ENCODE measurements around the gene HDX. TPM values are rescaled to one million over a fixed set of nuclear protein-coding genes. Genes with fewer than 3 reads are reported as not detected.

The HDX gene
- total RNA-seq, 1 donor from 2014 or later: 1.8 TPM

DNA sequence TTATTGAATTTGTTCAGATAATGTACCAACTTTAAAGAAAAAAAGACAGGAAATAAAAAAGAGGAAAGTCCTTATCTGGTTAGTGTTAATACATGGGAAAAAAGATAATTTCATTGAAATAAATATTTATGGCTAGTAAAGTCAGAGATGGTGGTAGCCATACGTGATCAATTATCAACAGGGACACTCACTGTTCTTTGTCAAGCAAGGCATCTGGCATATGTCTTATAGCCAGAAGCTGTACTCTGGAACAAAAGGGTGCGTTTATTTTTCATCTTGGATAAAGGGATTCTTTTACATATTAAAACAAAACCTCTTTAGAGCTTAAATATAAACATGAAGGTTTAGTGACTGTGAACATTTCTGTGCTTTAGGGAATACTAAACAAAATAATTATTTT is 26.7 kb downstream of the HDX start:
- TF ChIP-seq, protein P1, sequence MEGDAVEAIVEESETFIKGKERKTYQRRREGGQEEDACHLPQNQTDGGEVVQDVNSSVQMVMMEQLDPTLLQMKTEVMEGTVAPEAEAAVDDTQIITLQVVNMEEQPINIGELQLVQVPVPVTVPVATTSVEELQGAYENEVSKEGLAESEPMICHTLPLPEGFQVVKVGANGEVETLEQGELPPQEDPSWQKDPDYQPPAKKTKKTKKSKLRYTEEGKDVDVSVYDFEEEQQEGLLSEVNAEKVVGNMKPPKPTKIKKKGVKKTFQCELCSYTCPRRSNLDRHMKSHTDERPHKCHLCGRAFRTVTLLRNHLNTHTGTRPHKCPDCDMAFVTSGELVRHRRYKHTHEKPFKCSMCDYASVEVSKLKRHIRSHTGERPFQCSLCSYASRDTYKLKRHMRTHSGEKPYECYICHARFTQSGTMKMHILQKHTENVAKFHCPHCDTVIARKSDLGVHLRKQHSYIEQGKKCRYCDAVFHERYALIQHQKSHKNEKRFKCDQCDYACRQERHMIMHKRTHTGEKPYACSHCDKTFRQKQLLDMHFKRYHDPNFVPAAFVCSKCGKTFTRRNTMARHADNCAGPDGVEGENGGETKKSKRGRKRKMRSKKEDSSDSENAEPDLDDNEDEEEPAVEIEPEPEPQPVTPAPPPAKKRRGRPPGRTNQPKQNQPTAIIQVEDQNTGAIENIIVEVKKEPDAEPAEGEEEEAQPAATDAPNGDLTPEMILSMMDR (conservative IDR thresholded peaks at IDR 0.05; ENCODE audit: low read depth, low read length): no peak
- no peak overlapping the region for H3K4me3 ChIP-seq (ENCODE audit: low read depth, low read length)
- no peak for DNase-seq (ENCODE audit: low read depth)

DNA sequence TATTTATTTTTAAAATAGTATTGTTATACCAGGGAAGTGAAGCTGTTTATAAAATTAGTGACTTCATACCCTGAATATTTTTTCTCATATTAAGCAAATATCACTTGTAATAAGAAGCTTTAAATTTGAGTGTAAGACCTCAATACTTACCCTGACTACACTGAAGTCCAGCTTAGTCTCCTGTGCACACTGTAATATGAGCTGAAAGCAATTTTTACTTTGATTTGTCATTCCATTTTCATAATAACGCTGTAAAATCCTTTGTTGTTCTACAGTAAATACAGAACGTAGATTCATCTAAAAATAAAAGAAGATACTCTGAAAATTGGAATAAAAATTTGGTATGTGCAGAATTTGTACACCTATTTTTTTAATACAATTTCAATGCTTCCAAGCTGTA is 27.2 kb downstream of the HDX start:
- DNase-seq (ENCODE audit: low read depth): no peak
- no peak overlapping the region for H3K4me3 ChIP-seq (ENCODE audit: low read depth, low read length)
- TF ChIP-seq, protein P1 (conservative IDR thresholded peaks at IDR 0.05; ENCODE audit: low read depth, low read length): no peak

DNA sequence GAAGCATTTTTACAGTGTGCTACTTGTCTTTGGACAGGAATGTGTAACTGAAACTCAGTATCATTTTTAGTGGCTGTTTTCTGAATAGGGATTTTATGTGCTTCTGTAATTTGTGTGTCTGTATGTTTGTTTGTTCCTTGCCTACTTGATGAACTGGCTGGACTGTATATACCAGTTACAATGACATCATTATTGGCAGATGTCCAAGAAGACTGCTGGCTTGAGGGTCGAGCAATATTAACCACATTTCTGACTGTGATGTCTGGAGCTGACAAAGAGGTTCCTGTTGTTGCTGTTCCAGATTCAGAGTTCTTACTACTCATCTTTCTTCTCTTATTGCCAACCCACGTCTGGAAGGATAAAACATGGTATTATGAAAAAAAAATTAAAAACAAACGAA is 33.0 kb downstream of the HDX start:
- no peak overlapping the region for H3K4me3 ChIP-seq (ENCODE audit: low read depth, low read length)
- TF ChIP-seq, protein P1 (conservative IDR thresholded peaks at IDR 0.05; ENCODE audit: low read depth, low read length): no peak
- no peak for DNase-seq (ENCODE audit: low read depth)

DNA sequence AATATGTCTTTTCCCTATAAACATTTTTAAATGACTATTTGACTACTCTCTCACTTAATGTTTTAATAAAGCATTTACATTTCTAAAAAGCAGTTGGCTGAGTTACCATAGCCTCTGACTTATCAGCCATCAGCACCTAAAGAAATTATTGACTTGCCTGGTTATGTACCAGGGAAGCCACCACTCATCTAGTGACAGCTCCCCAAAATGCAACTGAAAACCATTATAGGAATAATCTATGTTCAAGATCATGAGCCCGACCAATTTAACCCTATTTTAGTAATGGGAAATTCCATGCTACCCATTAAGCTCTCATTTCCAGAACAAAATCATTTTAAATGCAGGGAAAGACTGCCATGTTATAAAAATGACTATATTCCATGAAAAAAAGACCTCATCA is 34.4 kb downstream of the HDX start:
- DNase-seq (ENCODE audit: low read depth): no peak
- TF ChIP-seq, protein P1 (conservative IDR thresholded peaks at IDR 0.05; ENCODE audit: low read depth, low read length): no peak
- no peak overlapping the region for H3K4me3 ChIP-seq (ENCODE audit: low read depth, low read length)

DNA sequence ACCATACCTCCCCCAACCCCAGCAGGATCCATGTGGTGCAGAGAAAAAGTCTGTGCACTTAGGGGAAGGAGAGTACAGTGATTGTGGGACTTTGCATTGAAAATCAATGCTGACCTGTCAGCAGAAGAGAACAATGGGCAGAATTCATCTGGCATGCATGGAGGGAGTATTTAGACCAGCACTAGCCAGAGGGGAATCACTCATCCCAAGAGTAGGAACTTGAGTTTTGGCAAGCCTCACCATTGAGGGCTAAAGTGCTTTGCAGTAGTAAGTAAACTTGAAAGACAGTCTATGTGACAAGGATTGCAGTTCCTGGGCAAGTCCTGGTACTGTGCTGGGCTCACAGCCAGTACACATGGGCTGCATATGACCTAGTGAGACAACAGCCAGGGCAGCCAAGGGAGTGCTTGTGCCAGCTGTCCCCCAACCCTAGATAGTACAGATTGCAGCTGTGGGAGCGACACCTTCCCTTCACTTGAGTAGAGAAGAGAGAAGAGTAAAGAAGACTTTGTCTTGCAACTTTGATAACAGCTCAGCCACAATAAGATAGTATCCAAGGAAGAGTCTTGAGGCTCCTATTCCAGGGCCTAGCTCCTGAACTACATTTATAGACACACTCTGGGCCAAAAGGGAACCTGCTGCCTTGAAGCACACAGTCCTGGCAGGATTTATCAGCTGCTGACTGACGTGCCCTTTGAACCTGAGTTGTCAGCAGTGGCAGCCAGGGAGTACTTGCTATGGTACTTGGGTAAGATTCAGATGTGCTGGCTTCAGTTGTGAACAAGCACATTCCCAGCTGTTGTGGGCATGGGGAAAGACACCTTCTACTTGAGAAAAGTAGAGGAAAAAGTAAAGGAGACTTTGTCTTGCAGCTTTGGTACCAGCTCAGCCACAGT is 48.7 kb downstream of the HDX start:
- TF ChIP-seq, protein P1 (conservative IDR thresholded peaks at IDR 0.05; ENCODE audit: low read depth, low read length): no peak
- DNase-seq (ENCODE audit: low read depth): no peak
- H3K4me3 ChIP-seq (ENCODE audit: low read depth, low read length): no peak overlapping the region

DNA sequence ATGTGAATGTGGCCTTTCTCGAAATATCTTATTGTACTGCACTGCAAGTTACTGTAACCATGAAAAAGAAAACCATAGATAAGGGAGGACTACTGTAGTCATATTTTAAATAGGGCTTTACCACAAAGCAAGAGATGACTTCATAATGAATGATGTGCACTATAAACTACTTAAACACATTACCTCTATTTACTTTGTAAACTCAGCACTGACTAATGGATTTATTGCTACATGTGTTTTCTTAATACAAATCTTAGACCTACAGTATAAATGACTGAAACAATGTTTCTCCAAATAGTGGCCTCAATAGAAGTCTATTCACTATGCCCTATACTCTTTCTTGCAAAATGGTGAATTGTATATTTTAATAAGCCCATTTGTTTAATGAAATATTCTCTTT is 61.1 kb downstream of the HDX start:
- H3K4me3 ChIP-seq (ENCODE audit: low read depth, low read length): no peak overlapping the region
- DNase-seq (ENCODE audit: low read depth): no peak
- TF ChIP-seq, protein P1 (conservative IDR thresholded peaks at IDR 0.05; ENCODE audit: low read depth, low read length): no peak

DNA sequence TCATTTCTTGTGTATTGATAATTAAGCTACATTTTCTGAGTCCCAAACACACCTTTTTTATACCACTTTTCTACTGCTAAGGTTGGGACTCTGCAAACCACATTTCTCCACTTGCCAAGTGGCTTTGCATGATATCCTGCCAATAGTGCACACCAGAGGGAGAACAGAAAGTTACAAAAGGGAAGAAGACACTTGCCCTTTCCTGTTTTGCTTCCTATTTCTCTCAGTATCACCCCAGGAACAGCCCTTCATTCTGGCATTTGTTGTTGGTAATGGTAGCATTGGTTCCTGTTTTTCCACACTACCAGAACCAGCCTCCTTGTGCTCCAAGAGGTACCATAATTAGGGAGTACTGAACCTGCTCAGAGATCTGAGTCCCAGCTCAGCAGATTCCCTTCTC is 87.1 kb downstream of the HDX start:
- TF ChIP-seq, protein P1 (conservative IDR thresholded peaks at IDR 0.05; ENCODE audit: low read depth, low read length): no peak
- DNase-seq (ENCODE audit: low read depth): no peak
- H3K4me3 ChIP-seq (ENCODE audit: low read depth, low read length): no peak overlapping the region
